B cell (primary cell): ENCODE data around the gene SLC27A1. TPM values are rescaled to one million over a fixed set of nuclear protein-coding genes. Genes with fewer than 3 reads are reported as not detected.
A peak's percentile ranks its signal among the peaks of the same experiment; 100 is the strongest.
"Not testable (repeated sequence)": the region's sequence is repeated elsewhere in the genome, so short reads cannot be mapped to it uniquely, and the experiment has no call there.

Source experiments
- ATAC-seq: fragments of 200-7000 bp; cut with Tn5 transposase; one replicate; pipeline ENCODE4 v1.10.0; 2021; ENCODE audit warnings: low read depth, mild to moderate bottlenecking, moderate number of reproducible peaks, moderate library complexity
- CTCF ChIA-PET: fragments of 350-600 bp; sonication (Branson Sonifier 250); formaldehyde crosslinking; loops from one replicate; lab custom pipeline; 2021; ENCODE audit warnings: antibody characterized with exemption, inconsistent platforms; lab: Charles Lee
- POLR2A ChIA-PET: fragments of 350-600 bp; sonication (Branson Sonifier 250); formaldehyde crosslinking; loops from one replicate; lab custom pipeline; 2021; ENCODE audit warnings: antibody characterized with exemption; lab: Charles Lee
- DNase-seq: peaks from one replicate; pipeline ENCODE4 v3.0.0; 2013
- H2AFZ ChIP-seq: 2 replicates; pipeline ENCODE4 v1.6.1; 2012; ENCODE audit warnings: mild to moderate bottlenecking, low read depth, low read length; ENCODE audit not compliant: insufficient read depth, poor library complexity, severe bottlenecking
- H3K27ac ChIP-seq, 2 donors: 1 replicate in 1 of 2; 2 replicates in 1 of 2; pipeline ENCODE4 v1.5.1; 2012 to 2013; ENCODE audit warnings: low read length in 2 of 2, mild to moderate bottlenecking in 2 of 2, moderate library complexity in 1 of 2
- H3K27me3 ChIP-seq, 4 experiments: fragments of 200-600 bp in 1 of 4; sonication (generic) in 1 of 4; replicated peaks in 1 of 4; 1 replicate in 2 of 4; 2 replicates in 2 of 4; pipeline versions ENCODE4 v1.6.1 to v1.7.0; 2013 to 2016; ENCODE audit warnings: low read length in 3 of 4, mild to moderate bottlenecking in 2 of 4, mixed read lengths in 1 of 4, moderate library complexity in 1 of 4; ENCODE audit not compliant: insufficient read depth in 4 of 4, control insufficient read depth in 3 of 4; ENCODE audit errors: control extremely low read depth in 1 of 4
- H3K36me3 ChIP-seq, 2 experiments: replicated peaks in 1 of 2; 1 replicate in 1 of 2; 2 replicates in 1 of 2; pipeline versions ENCODE4 v1.6.1 to v1.7.1; 2013; ENCODE audit warnings: low read length in 1 of 2; ENCODE audit not compliant: insufficient read depth in 2 of 2, control insufficient read depth in 1 of 2; ENCODE audit errors: control extremely low read depth in 1 of 2, extremely low read depth in 1 of 2
- H3K4me1 ChIP-seq, 2 donors: fragments of 200-600 bp in 1 of 2; sonication (generic) in 1 of 2; 1 replicate in 1 of 2; 2 replicates in 1 of 2; pipeline versions ENCODE4 v1.5.1 to v1.6.1; 2013 to 2017; ENCODE audit warnings: low read length in 2 of 2; ENCODE audit not compliant: control insufficient read depth in 2 of 2, insufficient read depth in 2 of 2
- H3K4me2 ChIP-seq: replicated peaks from 2 replicates; pipeline ENCODE3; 2012; ENCODE audit warnings: mild to moderate bottlenecking, low read depth, low read length; ENCODE audit not compliant: poor library complexity, severe bottlenecking
- H3K4me3 ChIP-seq, 5 experiments: fragments of 200-600 bp in 1 of 5; sonication (generic) in 1 of 5; 1 replicate in 3 of 5; 2 replicates in 2 of 5; pipeline versions ENCODE4 v1.5.1 to v1.7.0; 2011 to 2016; ENCODE audit warnings: low read length in 4 of 5, mild to moderate bottlenecking in 4 of 5, low read depth in 2 of 5, control low read depth in 1 of 5, moderate library complexity in 1 of 5; ENCODE audit not compliant: insufficient read depth in 1 of 5; ENCODE audit errors: control extremely low read depth in 1 of 5, extremely low read depth in 1 of 5
- H3K79me2 ChIP-seq: fragments of 200-600 bp; sonication (generic); one replicate; pipeline ENCODE4 v1.6.0; 2016; ENCODE audit warnings: low read length; ENCODE audit not compliant: control insufficient read depth, insufficient read depth
- H3K9ac ChIP-seq: fragments of 200-600 bp; sonication (generic); 2 replicates; pipeline ENCODE4 v1.6.1; 2017; ENCODE audit warnings: mild to moderate bottlenecking, low read length, moderate library complexity
- H3K9me3 ChIP-seq, 3 donors: one replicate each; pipeline versions ENCODE4 v1.6.1 to v1.7.1; 2013; ENCODE audit warnings: low read length in 2 of 3; ENCODE audit not compliant: control insufficient read depth in 2 of 3, insufficient read depth in 1 of 3; ENCODE audit errors: control extremely low read depth in 1 of 3
- H4K20me1 ChIP-seq: 2 replicates; pipeline ENCODE4 v1.6.0; 2012; ENCODE audit warnings: mild to moderate bottlenecking, low read length; ENCODE audit not compliant: insufficient read depth, control insufficient read depth, poor library complexity, severe bottlenecking
- H3K27ac Mint-ChIP-seq: one replicate; pipeline ENCODE4 v1.8.0; 2021; ENCODE audit warnings: mixed read lengths
- H3K27me3 Mint-ChIP-seq: one replicate; pipeline ENCODE4 v1.8.0; 2021; ENCODE audit warnings: mixed read lengths
- H3K4me1 Mint-ChIP-seq: one replicate; pipeline ENCODE4 v1.8.0; 2021; ENCODE audit warnings: mixed read lengths
- H3K4me3 Mint-ChIP-seq: one replicate; pipeline ENCODE4 v1.8.0; 2021; ENCODE audit warnings: mixed read lengths
- H3K9me3 Mint-ChIP-seq: one replicate; pipeline ENCODE4 v1.8.0; 2022; ENCODE audit warnings: mixed read lengths; ENCODE audit not compliant: insufficient read depth
- EZH2 ChIP-seq: IDR thresholded peaks from 2 replicates; pipeline ENCODE4 v1.6.1; 2012; ENCODE audit warnings: borderline replicate concordance, low read depth, mild to moderate bottlenecking, moderate library complexity, low read length; ENCODE audit not compliant: insufficient read depth, poor library complexity, severe bottlenecking
- WGBS: methylation state at CpG from one replicate; pipeline ENCODE4 v1.1.5; 2013; ENCODE audit warnings: missing lambda C conversion rate; ENCODE audit not compliant: insufficient coverage; 5-methylcytosine and 5-hydroxymethylcytosine counted together
- intact Hi-C: fragments of 100-400 bp; cut with micrococcal nuclease; formaldehyde crosslinking; loops from one replicate; pipeline ENCODE4 v1.10.0; 2022
- polyA plus RNA-seq: library from polyadenylated mRNA; depleted of rRNA; stranded (reverse); fragments of >200 nt; gene quantifications from 2 replicates; pipeline ENCODE4 v1.2.3, GENCODE V29; 2012
- total RNA-seq, 2 donors: library from RNA; stranded (reverse); fragments of 120-200 nt in 1 of 2; gene quantifications; 1 replicate in 1 of 2; 2 replicates in 1 of 2; pipeline versions ENCODE4 v1.2.3 to v1.2.4, GENCODE V29; 2013 to 2022
- TF ChIP-seq, protein P1 (sequence below): fragments of 200-600 bp; IDR thresholded peaks from one replicate; pipeline ENCODE4 v1.8.0; 2022; ENCODE audit warnings: antibody characterized with exemption, mild to moderate bottlenecking

SLC27A1 gene
- total and polyA plus RNA-seq, 2 donors (not counting 1 experiment from before 2014, with no cell fraction given): 5.1 to 9.5 TPM

- WGBS: no CpG with 5 or more reads among the region's 4 CpGs
- Histone ChIP-seq H3K4me2 (no peak overlapping the region), H3K4me3 (no peak overlapping the region), H4K20me1 (peaks cover 46% of the 10 kb centered on the region), H3K36me3 (peaks cover 5 to 57% of the 10 kb centered on the region in 2 experiments), H3K27ac (no peak overlapping the region), H2AFZ (no peak overlapping the region), H3K9ac (no peak overlapping the region), H3K27me3 (no peaks in the 10 kb centered on the region), H3K79me2 (no peaks in the 10 kb centered on the region), H3K9me3 (no peaks in the 10 kb centered on the region), H3K4me1 (peaks cover 4 to 5% of the 10 kb centered on the region in 2 donors)
- Mint-ChIP-seq H3K27me3 (no peaks in the 10 kb centered on the region), H3K27ac (peak overlapping the region; percentile 41), H3K4me1 (peaks cover 24% of the 10 kb centered on the region), H3K9me3 (no peaks in the 10 kb centered on the region), H3K4me3 (no peak overlapping the region)
- intact Hi-C loops: loop anchor here (10.0 kb wide), 2 partner anchors 55 to 145 kb away; partner anchors contain the start of gene BST2
- no peak for DNase-seq
- CTCF ChIA-PET: interaction anchor here (1.0 to 1.2 kb wide), 2 partner anchors 26 to 54 kb away, joined by 3 read pairs; no protein-coding TSS in a partner anchor
- ATAC-seq: no peak
- TF ChIP-seq, protein P1, sequence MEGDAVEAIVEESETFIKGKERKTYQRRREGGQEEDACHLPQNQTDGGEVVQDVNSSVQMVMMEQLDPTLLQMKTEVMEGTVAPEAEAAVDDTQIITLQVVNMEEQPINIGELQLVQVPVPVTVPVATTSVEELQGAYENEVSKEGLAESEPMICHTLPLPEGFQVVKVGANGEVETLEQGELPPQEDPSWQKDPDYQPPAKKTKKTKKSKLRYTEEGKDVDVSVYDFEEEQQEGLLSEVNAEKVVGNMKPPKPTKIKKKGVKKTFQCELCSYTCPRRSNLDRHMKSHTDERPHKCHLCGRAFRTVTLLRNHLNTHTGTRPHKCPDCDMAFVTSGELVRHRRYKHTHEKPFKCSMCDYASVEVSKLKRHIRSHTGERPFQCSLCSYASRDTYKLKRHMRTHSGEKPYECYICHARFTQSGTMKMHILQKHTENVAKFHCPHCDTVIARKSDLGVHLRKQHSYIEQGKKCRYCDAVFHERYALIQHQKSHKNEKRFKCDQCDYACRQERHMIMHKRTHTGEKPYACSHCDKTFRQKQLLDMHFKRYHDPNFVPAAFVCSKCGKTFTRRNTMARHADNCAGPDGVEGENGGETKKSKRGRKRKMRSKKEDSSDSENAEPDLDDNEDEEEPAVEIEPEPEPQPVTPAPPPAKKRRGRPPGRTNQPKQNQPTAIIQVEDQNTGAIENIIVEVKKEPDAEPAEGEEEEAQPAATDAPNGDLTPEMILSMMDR: no peak
- no peak for TF ChIP-seq EZH2
- POLR2A ChIA-PET: interaction anchor here (0.6 to 1.0 kb wide), 2 partner anchors 10 to 214 kb away, joined by 4 read pairs; no protein-coding TSS in a partner anchor
These were observed 79.8 kb downstream of the SLC27A1 start for GRCh38 chr19:17550076-17550667.

GRCh38 chr19:17552735-17553134, 82.4 kb downstream of the SLC27A1 start:
- H3K4me1 ChIP-seq: peaks cover 13 to 18% of the 10 kb centered on the region in 2 donors
- not testable (repeated sequence) for H3K9ac ChIP-seq, ATAC-seq, H3K27me3 ChIP-seq, H3K9me3 Mint-ChIP-seq, H3K27me3 Mint-ChIP-seq, H3K27ac ChIP-seq, H3K4me3 ChIP-seq, H3K27ac Mint-ChIP-seq, DNase-seq, H2AFZ ChIP-seq, H3K4me2 ChIP-seq, H3K4me3 Mint-ChIP-seq, H3K9me3 ChIP-seq
- CTCF ChIA-PET: interaction anchor here (0.7 to 1.9 kb wide), 4 partner anchors 57 to 214 kb away, joined by 3 to 13 read pairs (median 6); no protein-coding TSS in a partner anchor
- POLR2A ChIA-PET: interaction anchor here (0.7 to 1.1 kb wide), 3 partner anchors 22 to 303 kb away, joined by 3 to 10 read pairs (median 5); a partner anchor contains a TSS
- intact Hi-C loops: loop anchor here (10.0 kb wide), 2 partner anchors 58 to 148 kb away; partner anchors contain the start of gene BST2
- H3K36me3 ChIP-seq: peaks cover 3 to 45% of the 10 kb centered on the region in 2 experiments
- no CpG with 5 or more reads among the region's 4 CpGs for WGBS
- H3K4me1 Mint-ChIP-seq: peaks cover 24% of the 10 kb centered on the region
- H4K20me1 ChIP-seq: peaks cover 37% of the 10 kb centered on the region
- H3K79me2 ChIP-seq: peaks cover 20% of the 10 kb centered on the region
